ENCODE measurements around the gene RRBP1. TPM values are rescaled to one million over a fixed set of nuclear protein-coding genes. Genes with fewer than 3 reads are reported as not detected.

Gene RRBP1
- total and polyA plus RNA-seq, 4 experiments from 2014 or later, result 0.63 to 33.7 (median 21.0) TPM

- Mint-ChIP-seq H3K27me3 (no peaks in the 10 kb centered on the region), H3K9me3 (no peaks in the 10 kb centered on the region), H3K27ac (peak overlapping the region in 1 of 7 donors; percentile 60), H3K36me3 (peaks cover 6 to 20% of the 10 kb centered on the region in 2 donors), H3K4me1 (peaks cover 29 to 57% (median 40%) of the 10 kb centered on the region in 4 donors), H3K4me3 (no peak overlapping the region)
- POLR2A ChIA-PET (ENCODE audit: partially characterized antibody), result no interaction called here
- Histone ChIP-seq H3K4me1 (ENCODE audit: insufficient read depth, low read length) (peaks cover 5% of the 10 kb centered on the region), H3K36me3 (ENCODE audit: insufficient read depth, low read length) (no peaks in the 10 kb centered on the region), H3K27me3 (ENCODE audit: insufficient read depth, low read length) (no peaks in the 10 kb centered on the region), H3K4me3 (ENCODE audit: low read length in 2 of 2) (no peak overlapping the region), H3K9me3 (ENCODE audit: control insufficient read depth in 1 of 2, low read length in 2 of 2) (no peaks in the 10 kb centered on the region), H3K27ac (ENCODE audit: low read depth, low read length) (no peak overlapping the region)
- no peak for DNase-seq
- CTCF ChIA-PET (ENCODE audit: partially characterized antibody), result no interaction called here
- intact Hi-C loops (cut with micrococcal nuclease), result no loop called here
These were observed 94.2 kb downstream of the RRBP1 start for GRCh38 chr20:17587824-17588223.

GRCh38 chr20:17587148-17587547 lies 94.9 kb downstream of the RRBP1 start:
- no peaks in the 10 kb centered on the region for H3K27me3 Mint-ChIP-seq
- peaks cover 3 to 17% of the 10 kb centered on the region in 2 donors for H3K36me3 Mint-ChIP-seq
- POLR2A ChIA-PET (ENCODE audit: partially characterized antibody), result no interaction called here
- DNase-seq, result no peak
- peak overlapping the region in 1 of 7 donors; percentile 43 for H3K27ac Mint-ChIP-seq
- Histone ChIP-seq H3K9me3 (ENCODE audit: control insufficient read depth in 1 of 2, low read length in 2 of 2) (no peaks in the 10 kb centered on the region), H3K27ac (ENCODE audit: low read depth, low read length) (no peak overlapping the region), H3K4me3 (ENCODE audit: low read length in 2 of 2) (no peak overlapping the region), H3K4me1 (ENCODE audit: insufficient read depth, low read length) (peaks cover 5% of the 10 kb centered on the region), H3K27me3 (ENCODE audit: insufficient read depth, low read length) (no peaks in the 10 kb centered on the region), H3K36me3 (ENCODE audit: insufficient read depth, low read length) (no peaks in the 10 kb centered on the region)
- CTCF ChIA-PET (ENCODE audit: partially characterized antibody), result interaction anchor here (1.6 kb wide), 1 partner anchor 11 kb away, joined by 5 read pairs; no protein-coding TSS in a partner anchor
- H3K4me1 Mint-ChIP-seq, result peaks cover 31 to 59% (median 40%) of the 10 kb centered on the region in 4 donors
- intact Hi-C loops (cut with micrococcal nuclease), result no loop called here
- no peaks in the 10 kb centered on the region for H3K9me3 Mint-ChIP-seq
- no peak overlapping the region for H3K4me3 Mint-ChIP-seq

- POLR2A ChIA-PET (ENCODE audit: partially characterized antibody), result interaction anchor here (1.4 kb wide), 1 partner anchor 16 kb away, joined by 3 read pairs; the partner anchor contains the start of gene DSTN
- CTCF ChIA-PET (ENCODE audit: partially characterized antibody), result interaction anchor here (1.6 kb wide), 1 partner anchor 10 kb away, joined by 5 read pairs; no protein-coding TSS in a partner anchor
These were observed 95.8 kb downstream of the RRBP1 start for GRCh38 chr20:17586250-17586649.

GRCh38 chr20:17584689-17585088 lies 97.4 kb downstream of the RRBP1 start:
- no peaks in the 10 kb centered on the region for H3K9me3 Mint-ChIP-seq
- Histone ChIP-seq H3K27ac (ENCODE audit: low read depth, low read length) (no peak overlapping the region), H3K27me3 (ENCODE audit: insufficient read depth, low read length) (no peaks in the 10 kb centered on the region), H3K4me3 (ENCODE audit: low read length in 2 of 2) (no peak overlapping the region), H3K4me1 (ENCODE audit: insufficient read depth, low read length) (peaks cover 5% of the 10 kb centered on the region), H3K36me3 (ENCODE audit: insufficient read depth, low read length) (no peaks in the 10 kb centered on the region), H3K9me3 (ENCODE audit: control insufficient read depth in 1 of 2, low read length in 2 of 2) (no peaks in the 10 kb centered on the region)
- H3K27me3 Mint-ChIP-seq, result no peaks in the 10 kb centered on the region
- no peak overlapping the region for H3K4me3 Mint-ChIP-seq
- peaks cover 4 to 15% of the 10 kb centered on the region in 2 donors for H3K36me3 Mint-ChIP-seq
- H3K27ac Mint-ChIP-seq, result peak overlapping the region in 3 of 7 donors; percentile 1 to 28 (median 6)
- DNase-seq, result no peak
- POLR2A ChIA-PET (ENCODE audit: partially characterized antibody), result interaction anchor here (1.9 kb wide), 1 partner anchor 13 kb away, joined by 4 read pairs; no protein-coding TSS in a partner anchor
- CTCF ChIA-PET (ENCODE audit: partially characterized antibody), result interaction anchor here (1.6 kb wide), 1 partner anchor 11 kb away, joined by 3 read pairs; no protein-coding TSS in a partner anchor
- intact Hi-C loops (cut with micrococcal nuclease), result no loop called here
- peaks cover 31 to 71% (median 48%) of the 10 kb centered on the region in 4 donors for H3K4me1 Mint-ChIP-seq

More at GRCh38 chr20:17586250-17586649, 95.8 kb downstream of the RRBP1 start:
- H3K4me3 Mint-ChIP-seq, result no peak overlapping the region
- H3K9me3 ChIP-seq (ENCODE audit: control insufficient read depth in 1 of 2, low read length in 2 of 2), result no peaks in the 10 kb centered on the region
- no peaks in the 10 kb centered on the region for H3K27me3 Mint-ChIP-seq
- H3K27ac ChIP-seq (ENCODE audit: low read depth, low read length), result no peak overlapping the region
- H3K27me3 ChIP-seq (ENCODE audit: insufficient read depth, low read length), result no peaks in the 10 kb centered on the region
- peaks cover 5% of the 10 kb centered on the region for H3K4me1 ChIP-seq (ENCODE audit: insufficient read depth, low read length)
- no peak overlapping the region for H3K4me3 ChIP-seq (ENCODE audit: low read length in 2 of 2)
- DNase-seq, result no peak
- peak overlapping the region in 1 of 7 donors; percentile 7 for H3K27ac Mint-ChIP-seq
- H3K36me3 ChIP-seq (ENCODE audit: insufficient read depth, low read length), result no peaks in the 10 kb centered on the region
- peaks cover 29 to 61% (median 41%) of the 10 kb centered on the region in 4 donors for H3K4me1 Mint-ChIP-seq
- H3K9me3 Mint-ChIP-seq, result no peaks in the 10 kb centered on the region
- intact Hi-C loops (cut with micrococcal nuclease), result no loop called here
- H3K36me3 Mint-ChIP-seq, result peaks cover 0 to 12% of the 10 kb centered on the region in 2 donors

- peaks cover 33 to 71% (median 48%) of the 10 kb centered on the region in 4 donors for H3K4me1 Mint-ChIP-seq
These were observed 98.9 kb downstream of the RRBP1 start for GRCh38 chr20:17583126-17583525.

GRCh38 chr20:17580895-17581294 lies 101.1 kb downstream of the RRBP1 start:
- Histone ChIP-seq H3K9me3 (ENCODE audit: control insufficient read depth in 1 of 2, low read length in 2 of 2) (no peaks in the 10 kb centered on the region), H3K36me3 (ENCODE audit: insufficient read depth, low read length) (no peaks in the 10 kb centered on the region), H3K4me1 (ENCODE audit: insufficient read depth, low read length) (peaks cover 19% of the 10 kb centered on the region), H3K27ac (ENCODE audit: low read depth, low read length) (no peak overlapping the region), H3K4me3 (ENCODE audit: low read length in 2 of 2) (no peak overlapping the region), H3K27me3 (ENCODE audit: insufficient read depth, low read length) (no peaks in the 10 kb centered on the region)
- CTCF ChIA-PET (ENCODE audit: partially characterized antibody), result interaction anchor here (1.3 kb wide), 1 partner anchor 10 kb away, joined by 5 read pairs; the partner anchor contains the start of gene DSTN
- POLR2A ChIA-PET (ENCODE audit: partially characterized antibody), result no interaction called here
- Mint-ChIP-seq H3K4me1 (peaks cover 26 to 59% (median 36%) of the 10 kb centered on the region in 4 donors), H3K4me3 (peak overlapping the region in 1 of 8 donors; percentile 56), H3K27ac (no peak overlapping the region), H3K27me3 (no peaks in the 10 kb centered on the region), H3K36me3 (peaks cover 4 to 12% of the 10 kb centered on the region in 2 donors), H3K9me3 (no peaks in the 10 kb centered on the region)
- no peak for DNase-seq
- intact Hi-C loops (cut with micrococcal nuclease), result no loop called here

More at GRCh38 chr20:17583126-17583525, 98.9 kb downstream of the RRBP1 start:
- H3K4me1 ChIP-seq (ENCODE audit: insufficient read depth, low read length), result peaks cover 19% of the 10 kb centered on the region
- no peak overlapping the region for H3K27ac ChIP-seq (ENCODE audit: low read depth, low read length)
- no peaks in the 10 kb centered on the region for H3K9me3 Mint-ChIP-seq
- H3K36me3 Mint-ChIP-seq, result peaks cover 4 to 13% of the 10 kb centered on the region in 2 donors
- no peak overlapping the region for H3K27ac Mint-ChIP-seq
- CTCF ChIA-PET (ENCODE audit: partially characterized antibody), result no interaction called here
- no peak for DNase-seq
- intact Hi-C loops (cut with micrococcal nuclease), result no loop called here
- no peaks in the 10 kb centered on the region for H3K36me3 ChIP-seq (ENCODE audit: insufficient read depth, low read length)
- no peak overlapping the region for H3K4me3 Mint-ChIP-seq
- POLR2A ChIA-PET (ENCODE audit: partially characterized antibody), result interaction anchor here (1.9 kb wide), 1 partner anchor 12 kb away, joined by 4 read pairs; no protein-coding TSS in a partner anchor
- no peaks in the 10 kb centered on the region for H3K27me3 ChIP-seq (ENCODE audit: insufficient read depth, low read length)
- H3K27me3 Mint-ChIP-seq, result no peaks in the 10 kb centered on the region
- H3K4me3 ChIP-seq (ENCODE audit: low read length in 2 of 2), result no peak overlapping the region
- H3K9me3 ChIP-seq (ENCODE audit: control insufficient read depth in 1 of 2, low read length in 2 of 2), result no peaks in the 10 kb centered on the region

GRCh38 chr20:17579369-17580039 lies 102.5 kb downstream of the RRBP1 start:
- no peak overlapping the region for H3K4me3 ChIP-seq (ENCODE audit: low read length in 2 of 2)
- H3K36me3 ChIP-seq (ENCODE audit: insufficient read depth, low read length), result no peaks in the 10 kb centered on the region
- peaks cover 4 to 14% of the 10 kb centered on the region in 2 donors for H3K36me3 Mint-ChIP-seq
- no peaks in the 10 kb centered on the region for H3K9me3 ChIP-seq (ENCODE audit: control insufficient read depth in 1 of 2, low read length in 2 of 2)
- no peak overlapping the region for H3K27ac ChIP-seq (ENCODE audit: low read depth, low read length)
- CTCF ChIA-PET (ENCODE audit: partially characterized antibody), result interaction anchor here (1.3 kb wide), 1 partner anchor 103 kb away, joined by 3 read pairs; the partner anchor contains the start of gene RRBP1
- no peaks in the 10 kb centered on the region for H3K9me3 Mint-ChIP-seq
- DNase-seq, result no peak
- peak overlapping the region in 1 of 7 donors; percentile 23 for H3K27ac Mint-ChIP-seq
- no peak overlapping the region for H3K4me3 Mint-ChIP-seq
- intact Hi-C loops (cut with micrococcal nuclease), result no loop called here
- peaks cover 19 to 50% (median 35%) of the 10 kb centered on the region in 4 donors for H3K4me1 Mint-ChIP-seq
- peaks cover 13% of the 10 kb centered on the region for H3K4me1 ChIP-seq (ENCODE audit: insufficient read depth, low read length)
- POLR2A ChIA-PET (ENCODE audit: partially characterized antibody), result no interaction called here
- no peaks in the 10 kb centered on the region for H3K27me3 ChIP-seq (ENCODE audit: insufficient read depth, low read length)
- no peaks in the 10 kb centered on the region for H3K27me3 Mint-ChIP-seq

Data from CD4-positive, alpha-beta memory T cell (primary cell).